HepG2 (cell line): ENCODE results near the gene USP36. TPM values are rescaled to one million over a fixed set of nuclear protein-coding genes. Genes with fewer than 3 reads are reported as not detected.

Experiments
- ASH2L ChIP-seq: fragments of 300-600, 200-600 bp; sonication (generic); IDR thresholded peaks from 2 replicates; pipeline ENCODE4 v1.7.0; 2017; ENCODE audit warnings: low read depth, mild to moderate bottlenecking, moderate library complexity, mixed read lengths, low read length; ENCODE audit not compliant: insufficient read length
- ATF6 ChIP-seq: sonication (generic); formaldehyde crosslinking; conservative IDR thresholded peaks from 2 replicates; pipeline ENCODE4 v1.4.0; 2020; ENCODE audit warnings: missing genetic modification reagents
- CBX2 ChIP-seq, 2 experiments: fragments of 200-600 bp in 1 of 2; sonication (generic); formaldehyde crosslinking in 1 of 2; IDR thresholded peaks; 2 replicates each; pipeline versions ENCODE4 v1.7.0 to v1.8.1; 2018 to 2022; ENCODE audit warnings: low read depth in 2 of 2, low read length in 1 of 2, mild to moderate bottlenecking in 1 of 2, missing genetic modification reagents in 1 of 2
- CENPX ChIP-seq: sonication (generic); formaldehyde crosslinking; IDR thresholded peaks from 2 replicates; pipeline ENCODE4 v1.9.0; 2021; ENCODE audit warnings: mild to moderate bottlenecking, missing genetic modification reagents, moderate library complexity
- KLF6 ChIP-seq: IDR thresholded peaks from 2 replicates; pipeline ENCODE4 v1.8.0; 2016; ENCODE audit warnings: missing biosample characterization, missing genetic modification reagents
- NCOA5 ChIP-seq: sonication (generic); formaldehyde crosslinking; IDR thresholded peaks from 2 replicates; pipeline ENCODE4 v1.4.0; 2020; ENCODE audit warnings: missing genetic modification reagents
- PRDM10 ChIP-seq: sonication (generic); formaldehyde crosslinking; IDR thresholded peaks from 2 replicates; pipeline ENCODE4 v1.4.0; 2020; ENCODE audit warnings: low read depth, missing genetic modification reagents
- RXRA ChIP-seq: sonication (generic); formaldehyde crosslinking; IDR thresholded peaks from 2 replicates; pipeline ENCODE4 v1.5.1; 2020; ENCODE audit warnings: missing genetic modification reagents
- SAP130 ChIP-seq: IDR thresholded peaks from 2 replicates; pipeline ENCODE4 v1.6.1; 2016; ENCODE audit warnings: low read depth
- SOX13 ChIP-seq, 3 experiments: fragments of 450-650 bp in 1 of 3; sonication (generic) in 1 of 3; formaldehyde crosslinking in 1 of 3; IDR thresholded peaks in 2 of 3; conservative IDR thresholded peaks in 1 of 3; 2 replicates each; pipeline versions ENCODE4 v1.5.0 to v1.6.1; 2016 to 2020; ENCODE audit warnings: antibody characterized with exemption in 1 of 3, mild to moderate bottlenecking in 1 of 3, missing compliant biosample characterization in 1 of 3, missing genetic modification reagents in 1 of 3, moderate library complexity in 1 of 3
- THAP7 ChIP-seq: sonication (generic); formaldehyde crosslinking; IDR thresholded peaks from 2 replicates; pipeline ENCODE4 v1.8.1; 2023; ENCODE audit warnings: mild to moderate bottlenecking, missing genetic modification reagents
- THAP9 ChIP-seq: sonication (generic); formaldehyde crosslinking; IDR thresholded peaks from 2 replicates; pipeline ENCODE4; 2020; ENCODE audit warnings: missing genetic modification reagents, mild to moderate bottlenecking, borderline replicate concordance
- TOPORS ChIP-seq: sonication (generic); formaldehyde crosslinking; IDR thresholded peaks from 2 replicates; pipeline ENCODE4 v1.8.0; 2023; ENCODE audit warnings: mild to moderate bottlenecking, missing genetic modification reagents
- ZNF232 ChIP-seq: sonication (generic); formaldehyde crosslinking; IDR thresholded peaks from 2 replicates; pipeline ENCODE4 v1.4.0; 2020; ENCODE audit warnings: missing genetic modification reagents, borderline replicate concordance
- ZNF274 ChIP-seq: sonication (generic); formaldehyde crosslinking; IDR thresholded peaks from 2 replicates; pipeline ENCODE4 v1.5.1; 2020; ENCODE audit warnings: mild to moderate bottlenecking, missing genetic modification reagents
- ZNF576 ChIP-seq: sonication (generic); formaldehyde crosslinking; IDR thresholded peaks from 2 replicates; pipeline ENCODE4 v1.4.0; 2020; ENCODE audit warnings: mild to moderate bottlenecking, missing genetic modification reagents
- ZNF678 ChIP-seq: sonication (generic); formaldehyde crosslinking; IDR thresholded peaks from 2 replicates; pipeline ENCODE4 v1.4.0; 2020; ENCODE audit warnings: mild to moderate bottlenecking, missing genetic modification reagents
- ZNF777 ChIP-seq: sonication (generic); formaldehyde crosslinking; IDR thresholded peaks from 2 replicates; pipeline ENCODE4 v1.4.0; 2020; ENCODE audit warnings: missing genetic modification reagents
- ZNF879 ChIP-seq: sonication (generic); formaldehyde crosslinking; IDR thresholded peaks from 2 replicates; pipeline ENCODE4 v1.8.1; 2023; ENCODE audit warnings: missing genetic modification reagents
- ZSCAN12 ChIP-seq: sonication (generic); formaldehyde crosslinking; IDR thresholded peaks from 2 replicates; pipeline ENCODE4 v1.9.0; 2021; ENCODE audit warnings: mild to moderate bottlenecking, missing genetic modification reagents
- polyA plus RNA-seq, 8 experiments: library from polyadenylated mRNA; depleted of rRNA in 3 of 8; stranded (reverse) in 7 of 8; unstranded in 1 of 8; fragments of >200 nt; fragmentation: Illumina TruSeq in 4 of 8; extraction: Trizol in 4 of 8; gene quantifications; 2 replicates each; pipeline versions ENCODE4 v1.2.1 to v1.2.3, GENCODE V29; 2011 to 2016; ENCODE audit warnings: low read depth in 4 of 8, missing spikeins in 1 of 8, mixed read lengths in 1 of 8; ENCODE audit not compliant: insufficient read depth in 1 of 8
- total RNA-seq, 5 experiments: library from RNA; depleted of rRNA; stranded (reverse); fragments of >200 nt; fragmentation: Illumina TruSeq; extraction: Trizol; gene quantifications; 2 replicates each; pipeline ENCODE4 v1.2.3, GENCODE V29; 2016; ENCODE audit warnings: low read depth in 1 of 5

The USP36 gene
- total and polyA plus RNA-seq, 2 of the 13 experiments (the other 11 are each of a cell fraction or from before 2014, with no cell fraction given): 29.6 to 45.9 TPM

- TF ChIP-seq ZNF232 (CRISPR knock-in tag) (no peak), KLF6 (CRISPR knock-in tag) (0 out of 2 replicates have a peak, but pooled peaks have one; percentile 56), NCOA5 (CRISPR knock-in tag) (no peak), ZSCAN12 (CRISPR knock-in tag) (no peak), ATF6 (CRISPR knock-in tag) (no peak), TOPORS (CRISPR knock-in tag) (no peak), SAP130 (CRISPR knock-in tag) (peak; percentile 72; the same call in 1 of the 2 replicates), PRDM10 (no peak; the same call in 1 of the 2 replicates), ZNF777 (no peak), THAP7 (CRISPR knock-in tag) (no peak), THAP9 (CRISPR knock-in tag) (peak; percentile 31; the same call in 1 of the 2 replicates), ZNF879 (no peak), CENPX (CRISPR knock-in tag) (no peak), RXRA (CRISPR knock-in tag) (peak; percentile 57; the same call in 1 of the 2 replicates), ZNF678 (CRISPR knock-in tag) (no peak), ZNF576 (CRISPR knock-in tag) (no peak), ZNF274 (CRISPR knock-in tag) (no peak), ASH2L (peak; percentile 13), CBX2 (IDR thresholded peaks at IDR 0.05; ENCODE audit: low read depth, low read length) (no peak), CBX2 (CRISPR knock-in tag; IDR thresholded peaks at IDR 0.05; ENCODE audit: low read depth) (no peak), SOX13 (IDR thresholded peaks at IDR 0.05) (no peak), SOX13 (CRISPR knock-in tag; conservative IDR thresholded peaks at IDR 0.05 in 1 of 2, IDR thresholded peaks at IDR 0.05 in 1 of 2) (no peak)
These were observed 42.5 kb upstream of the USP36 start (continued) for GRCh38 chr17:78883089-78883532.
